ENCODE data around the gene ACTR2.

DNA sequence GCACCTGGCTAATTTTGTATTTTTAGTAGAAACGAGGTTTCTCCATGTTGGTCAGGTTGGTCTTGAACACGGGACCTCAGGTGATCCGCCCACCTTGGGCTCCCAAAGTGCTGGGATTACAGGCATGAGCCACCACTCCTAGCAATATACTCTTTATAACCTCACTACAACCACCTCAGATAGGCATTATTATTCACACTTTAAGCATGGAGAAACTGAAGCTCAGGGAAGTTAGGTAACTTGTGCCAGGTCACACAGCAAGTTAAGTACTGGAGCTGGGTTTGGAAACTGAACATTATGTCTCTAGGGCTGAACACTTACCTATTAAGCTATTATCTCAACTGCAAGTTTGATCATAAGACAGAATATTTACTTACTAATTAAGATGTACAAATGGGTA lies 42.6 kb upstream of the ACTR2 start:
- TF ChIP-seq, protein P1, sequence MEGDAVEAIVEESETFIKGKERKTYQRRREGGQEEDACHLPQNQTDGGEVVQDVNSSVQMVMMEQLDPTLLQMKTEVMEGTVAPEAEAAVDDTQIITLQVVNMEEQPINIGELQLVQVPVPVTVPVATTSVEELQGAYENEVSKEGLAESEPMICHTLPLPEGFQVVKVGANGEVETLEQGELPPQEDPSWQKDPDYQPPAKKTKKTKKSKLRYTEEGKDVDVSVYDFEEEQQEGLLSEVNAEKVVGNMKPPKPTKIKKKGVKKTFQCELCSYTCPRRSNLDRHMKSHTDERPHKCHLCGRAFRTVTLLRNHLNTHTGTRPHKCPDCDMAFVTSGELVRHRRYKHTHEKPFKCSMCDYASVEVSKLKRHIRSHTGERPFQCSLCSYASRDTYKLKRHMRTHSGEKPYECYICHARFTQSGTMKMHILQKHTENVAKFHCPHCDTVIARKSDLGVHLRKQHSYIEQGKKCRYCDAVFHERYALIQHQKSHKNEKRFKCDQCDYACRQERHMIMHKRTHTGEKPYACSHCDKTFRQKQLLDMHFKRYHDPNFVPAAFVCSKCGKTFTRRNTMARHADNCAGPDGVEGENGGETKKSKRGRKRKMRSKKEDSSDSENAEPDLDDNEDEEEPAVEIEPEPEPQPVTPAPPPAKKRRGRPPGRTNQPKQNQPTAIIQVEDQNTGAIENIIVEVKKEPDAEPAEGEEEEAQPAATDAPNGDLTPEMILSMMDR (IDR thresholded peaks at IDR 0.05; ENCODE audit: insufficient read depth, low read length, poor library complexity, severe bottlenecking), result no peak
- no peak for TF ChIP-seq EZH2phosphoT487 (conservative IDR thresholded peaks at IDR 0.05; ENCODE audit: low read length)

Data from SU-DHL-6 (cell line).